Ramos (cell line): ENCODE measurements around the gene INTS14.

Experiments used
- in situ Hi-C: fragments of 300-500 bp; cut with MboI; formaldehyde crosslinking; loops from one replicate; pipeline ENCODE4 v1.14.3; 2022; ENCODE audit warnings: low sequenced_read_pairs; ENCODE audit not compliant: unreplicated experiment

The INTS14 gene

DNA sequence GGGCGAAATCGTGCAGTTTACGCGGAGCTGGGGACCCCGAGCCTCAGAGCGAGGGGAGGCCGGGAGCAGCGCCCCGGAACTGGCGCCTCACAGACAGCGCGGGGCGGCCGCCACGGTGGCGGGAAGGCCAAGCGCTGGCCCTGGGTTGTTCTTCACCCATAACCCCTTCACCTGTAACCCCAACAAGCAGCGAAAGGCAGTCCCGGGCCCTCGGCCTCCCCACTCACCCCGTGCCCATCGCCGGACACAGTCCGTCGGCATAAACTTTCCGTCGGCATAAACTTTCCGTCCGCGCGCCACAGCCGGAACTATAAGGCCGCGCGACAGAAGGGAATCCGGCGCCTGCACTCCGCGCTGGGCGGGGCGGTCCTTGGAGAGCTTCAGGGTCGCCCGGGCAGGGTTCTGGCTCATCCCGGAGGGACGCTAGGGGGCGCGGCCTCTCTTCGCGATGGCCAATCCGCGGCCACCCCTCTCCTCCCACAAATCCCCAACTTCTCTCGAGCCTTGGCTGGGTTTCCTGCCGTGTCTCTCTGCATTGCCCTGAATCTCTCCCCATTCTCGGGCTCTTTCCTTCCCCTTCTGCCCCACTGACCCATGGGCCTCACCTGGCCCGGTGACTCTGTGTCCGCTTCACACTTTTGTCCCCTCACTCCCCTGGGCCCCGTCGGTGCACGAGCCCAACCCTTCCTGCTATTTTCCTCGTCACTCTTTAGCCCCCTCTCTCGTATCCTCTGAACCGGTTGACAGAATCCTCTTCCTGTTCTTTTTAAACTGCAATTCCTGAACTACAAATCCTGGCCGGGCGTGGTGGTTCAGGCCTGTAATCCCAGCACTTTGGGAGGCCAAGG lies at the start of gene INTS14:
TSS of gene INTS14 (minus strand) at position 261 of the 848 bp plus-strand sequence. CDS start 3,751 bp downstream, outside the sequence.
- in situ Hi-C loops: no loop called here

DNA sequence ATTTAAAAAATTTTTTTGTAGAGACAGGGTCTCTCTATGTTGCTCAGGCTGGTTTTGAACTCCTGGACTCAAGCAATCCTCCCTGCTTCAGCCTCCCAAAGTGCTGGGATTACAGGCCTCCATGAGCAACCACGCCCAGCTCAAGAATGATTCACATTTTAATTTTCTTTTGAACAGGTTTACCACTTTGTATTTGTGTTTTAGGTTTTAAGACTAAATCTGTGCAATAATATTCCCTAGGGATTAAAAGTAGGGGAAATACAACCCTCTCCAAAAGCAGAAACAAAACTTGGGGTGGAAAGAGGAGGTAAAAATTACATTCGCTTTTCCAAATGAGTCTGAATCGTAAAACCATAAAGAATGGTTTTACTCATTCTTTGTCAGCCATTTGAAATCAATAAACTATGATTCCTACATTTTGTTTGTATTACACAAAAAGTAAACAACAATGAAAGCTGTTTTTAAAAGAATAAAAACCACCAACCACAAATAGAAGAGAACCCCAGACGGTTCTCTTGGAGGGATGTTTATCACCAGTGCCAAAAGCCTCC lies 48.6 kb upstream of the INTS14 start:
- in situ Hi-C loops: no loop called here

GRCh38 chr15:65655457-65655856 lies 44.5 kb upstream of the INTS14 start:
- in situ Hi-C loops: no loop called here

DNA sequence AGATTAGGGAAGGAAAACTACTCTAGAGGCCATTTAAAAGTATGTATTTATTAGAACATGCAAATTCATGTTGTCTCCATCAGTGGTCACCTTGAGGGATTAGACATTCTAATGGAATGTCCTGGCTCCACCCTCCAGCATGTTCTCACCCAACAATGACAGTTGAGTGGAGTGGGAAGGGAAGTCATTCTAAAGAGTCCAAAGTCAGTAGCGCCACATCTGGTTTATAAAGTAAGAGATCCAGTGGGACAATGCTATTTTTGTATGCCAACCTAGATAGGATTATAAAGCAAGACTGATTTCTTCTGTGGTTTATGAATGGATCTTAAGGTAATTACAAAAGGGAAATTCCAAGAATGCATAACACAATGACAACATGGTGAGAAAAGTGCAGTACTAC lies 44.1 kb upstream of the INTS14 start:
- in situ Hi-C loops: no loop called here

GRCh38 chr15:65653801-65654521 lies 43.0 kb upstream of the INTS14 start:
- in situ Hi-C loops: no loop called here

DNA sequence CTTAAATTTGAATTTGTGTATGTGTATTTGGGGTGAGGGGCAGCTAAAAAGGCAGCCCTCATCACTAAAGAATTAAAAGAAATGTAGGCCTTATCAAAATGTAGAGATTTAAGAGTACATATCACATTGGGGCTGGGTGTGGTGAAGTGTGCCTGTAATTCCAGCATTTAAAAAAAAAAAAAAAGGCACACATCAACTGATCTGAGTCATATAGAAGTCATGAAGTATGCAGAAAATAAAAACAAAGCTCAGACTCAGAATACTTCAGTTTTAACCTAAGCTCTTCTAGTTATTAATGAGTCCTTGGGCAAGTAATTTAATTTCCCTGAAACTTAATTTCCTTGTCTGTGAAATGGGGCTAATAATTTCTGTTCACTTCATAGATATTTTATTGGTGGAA lies 42.4 kb upstream of the INTS14 start:
- in situ Hi-C loops: no loop called here

DNA sequence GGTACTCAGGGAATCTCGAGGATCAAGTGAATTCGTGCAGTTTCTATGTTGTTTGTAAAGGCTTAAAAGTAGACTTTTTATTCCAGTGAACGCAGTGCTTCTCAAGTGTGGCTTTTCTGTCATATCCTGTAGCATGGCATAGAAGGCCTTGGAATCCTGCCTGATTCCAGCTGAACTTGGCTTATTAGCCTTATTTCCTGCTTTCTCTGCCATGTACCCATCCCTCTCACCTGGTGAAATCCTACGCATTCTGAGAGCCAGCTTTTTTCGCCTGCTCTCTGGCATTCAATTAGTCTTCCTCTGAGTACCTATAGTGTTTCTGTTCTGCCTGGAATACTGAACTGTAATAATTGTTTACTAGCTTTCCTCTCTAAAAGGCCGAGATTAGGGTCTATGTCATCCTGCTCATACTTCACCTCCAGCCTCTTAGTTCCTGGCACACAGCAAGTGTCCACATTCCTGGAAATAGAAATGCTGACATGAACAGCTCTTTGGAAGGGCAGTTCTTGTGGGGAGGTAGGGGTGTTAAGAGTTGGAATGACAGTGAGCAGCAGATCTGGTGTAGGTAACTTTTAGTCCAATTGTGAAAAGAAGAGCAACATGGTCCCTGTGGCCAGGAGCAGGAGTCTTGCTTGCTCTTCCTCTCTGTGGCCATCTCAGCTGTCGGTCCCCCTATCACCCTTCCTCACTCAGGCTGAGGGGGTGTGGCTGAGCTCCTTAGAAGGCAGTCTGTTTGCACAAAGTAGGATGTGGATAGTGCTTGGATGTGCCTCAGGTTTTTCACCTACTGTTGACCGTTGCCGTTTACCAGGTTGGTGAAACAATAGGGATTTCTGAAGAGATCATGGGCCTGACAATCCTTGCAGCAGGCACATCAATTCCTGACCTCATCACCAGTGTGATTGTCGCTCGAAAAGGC lies 41.2 kb upstream of the INTS14 start:
- in situ Hi-C loops: no loop called here

GRCh38 chr15:65651042-65651322 lies 40.1 kb upstream of the INTS14 start:
- in situ Hi-C loops: no loop called here

GRCh38 chr15:65650312-65651041 lies 39.5 kb upstream of the INTS14 start:
- in situ Hi-C loops: no loop called here

DNA sequence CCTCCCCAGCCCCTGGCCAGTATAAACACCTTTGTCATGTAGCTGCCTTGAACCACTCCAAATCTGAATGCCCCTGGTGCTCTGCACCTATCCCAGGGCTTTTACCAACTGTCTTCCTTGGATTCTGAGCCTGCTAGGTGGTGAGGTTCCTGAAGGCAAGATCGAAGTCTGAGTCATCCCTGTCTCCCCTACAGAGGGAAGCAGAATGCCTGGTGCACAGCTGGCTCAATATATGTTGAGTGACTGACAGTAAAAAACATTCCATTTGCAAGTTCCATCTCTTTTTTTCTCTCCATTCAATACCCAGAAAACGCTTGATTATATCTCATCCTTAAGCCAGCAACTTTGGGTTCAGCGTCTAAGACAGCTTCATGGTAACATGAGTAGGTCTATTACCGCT lies 35.6 kb upstream of the INTS14 start:
- in situ Hi-C loops: loop anchor here (25.0 kb wide), 1 partner anchor 641 kb away; the partner anchor contains the start of gene DIS3L

DNA sequence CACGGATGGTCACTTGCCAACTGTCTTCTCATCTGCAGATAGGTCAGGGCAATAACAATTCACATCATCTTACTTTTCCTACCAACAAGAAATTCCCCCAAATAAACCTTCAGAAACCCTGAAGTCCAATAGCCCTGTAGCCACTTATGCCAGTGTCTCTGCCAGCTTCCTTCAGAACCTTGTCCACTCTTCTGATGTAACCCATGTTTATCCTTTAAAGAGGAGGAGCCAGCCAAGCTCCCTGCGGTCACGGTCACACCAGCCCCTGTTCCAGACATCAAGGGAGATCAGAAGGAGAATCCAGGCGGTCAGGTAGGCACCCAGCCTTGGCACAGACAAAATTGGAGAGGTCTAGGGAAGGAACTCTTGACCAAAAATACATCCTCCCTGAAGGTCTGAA lies 34.5 kb upstream of the INTS14 start:
- in situ Hi-C loops: loop anchor here (25.0 kb wide), 1 partner anchor 642 kb away; the partner anchor contains the start of gene DIS3L

DNA sequence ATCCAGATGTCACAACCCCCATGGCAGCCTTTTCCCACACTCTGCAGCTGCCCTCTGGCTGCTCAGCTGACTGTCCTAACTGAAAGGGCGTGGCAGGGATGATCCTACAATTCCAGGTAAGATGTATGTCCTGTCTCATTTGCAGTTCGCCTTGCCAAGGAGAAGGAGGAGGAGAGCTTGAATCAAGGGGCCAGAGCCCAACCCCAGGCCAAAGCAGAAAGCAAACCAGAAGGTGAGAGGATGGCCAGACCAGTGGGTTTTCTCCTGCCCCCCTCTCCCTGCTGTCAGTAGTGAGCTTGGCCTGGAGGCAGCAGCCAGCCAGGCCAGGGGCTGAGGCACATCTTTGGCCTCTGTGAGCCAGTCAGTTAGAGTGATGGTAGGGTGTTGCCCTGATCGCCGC lies 33.4 kb upstream of the INTS14 start:
- in situ Hi-C loops: loop anchor here (5.0 to 25.0 kb wide), 2 partner anchors 208 to 643 kb away; partner anchors contain the start of gene DIS3L

DNA sequence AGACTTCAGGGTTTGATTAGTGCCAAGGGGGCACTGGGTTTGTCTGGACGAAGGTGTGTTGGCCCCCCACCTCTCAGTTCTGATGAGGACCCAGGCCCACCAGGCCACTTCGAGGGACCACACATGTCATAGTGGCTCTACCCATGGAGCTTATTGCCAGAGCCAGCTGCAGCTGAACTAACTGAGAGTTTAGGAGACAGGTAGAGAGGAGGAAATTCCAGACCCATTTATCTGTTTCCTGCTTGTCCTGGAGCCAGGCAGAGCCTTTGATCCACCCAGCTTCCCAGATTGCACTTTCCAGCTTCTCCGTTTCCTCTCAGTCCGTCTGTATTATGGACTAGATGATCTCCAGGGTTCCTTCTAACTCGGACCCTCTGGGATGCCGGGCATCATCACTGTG lies 31.7 kb upstream of the INTS14 start:
- in situ Hi-C loops: loop anchor here (5.0 to 25.0 kb wide), 2 partner anchors 210 to 645 kb away; partner anchors contain the start of gene DIS3L

DNA sequence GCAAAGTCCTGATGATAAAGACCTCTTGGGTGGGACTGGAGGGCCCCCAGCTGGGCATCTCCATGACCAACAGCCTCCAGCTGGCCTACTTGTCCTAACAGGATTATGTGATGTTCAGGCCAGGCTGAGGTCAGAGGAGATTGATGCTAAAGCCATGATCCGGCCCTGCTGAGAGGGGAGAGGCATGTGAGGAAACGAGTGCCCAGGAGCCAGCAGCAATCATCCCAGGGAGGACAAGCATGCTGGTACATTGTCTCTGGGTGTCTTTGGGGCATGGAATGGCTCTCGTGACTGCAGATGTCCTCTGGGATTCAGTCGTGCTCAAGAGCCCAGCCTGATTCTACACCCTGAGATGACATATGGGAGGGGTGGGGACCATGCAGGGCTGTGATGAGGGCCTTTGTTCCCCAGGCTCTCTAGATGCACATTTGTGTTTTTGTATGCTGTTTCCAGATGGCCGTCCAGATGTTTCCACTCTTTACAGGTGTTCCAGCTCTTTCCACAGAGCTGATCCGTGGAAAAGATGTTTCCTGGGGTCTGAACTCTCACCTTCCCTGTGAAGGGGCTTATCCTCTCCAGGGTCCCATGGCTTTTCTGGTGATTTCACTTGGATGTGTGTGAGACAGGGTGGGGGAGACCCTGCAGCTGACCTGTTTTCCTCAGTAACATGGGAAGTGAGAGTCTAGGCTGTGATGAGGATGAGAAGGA lies 31.0 kb upstream of the INTS14 start:
- in situ Hi-C loops: loop anchor here (5.0 to 25.0 kb wide), 2 partner anchors 210 to 645 kb away; partner anchors contain the start of gene DIS3L

DNA sequence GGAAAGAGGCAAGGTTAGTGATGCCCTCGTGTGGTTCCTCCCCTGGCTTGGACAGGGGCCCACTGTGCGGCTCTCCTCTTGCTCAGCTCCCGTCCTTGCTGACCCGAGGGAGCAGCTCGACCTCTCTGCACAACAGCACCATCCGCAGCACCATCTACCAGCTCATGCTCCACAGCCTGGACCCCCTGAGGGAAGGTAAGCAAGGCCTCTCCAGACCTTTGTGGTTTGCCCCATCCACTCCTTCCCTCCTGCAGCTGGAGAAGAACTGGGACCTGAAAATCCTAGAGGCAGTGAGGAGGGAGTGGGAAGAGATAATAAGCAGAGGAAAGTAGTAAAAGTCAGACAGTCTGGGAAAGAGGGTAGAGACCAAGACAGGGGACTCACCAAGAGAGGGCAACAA lies 28.6 kb upstream of the INTS14 start:
- in situ Hi-C loops: loop anchor here (25.0 kb wide), 1 partner anchor 648 kb away; the partner anchor contains the start of gene DIS3L

GRCh38 chr15:65638681-65639089 lies 27.8 kb upstream of the INTS14 start:
- in situ Hi-C loops: loop anchor here (25.0 kb wide), 1 partner anchor 649 kb away; the partner anchor contains the start of gene DIS3L

- in situ Hi-C loops: loop anchor here (25.0 kb wide), 1 partner anchor 649 kb away; the partner anchor contains the start of gene DIS3L
These were observed 27.2 kb upstream of the INTS14 start for GRCh38 chr15:65638109-65638508.

DNA sequence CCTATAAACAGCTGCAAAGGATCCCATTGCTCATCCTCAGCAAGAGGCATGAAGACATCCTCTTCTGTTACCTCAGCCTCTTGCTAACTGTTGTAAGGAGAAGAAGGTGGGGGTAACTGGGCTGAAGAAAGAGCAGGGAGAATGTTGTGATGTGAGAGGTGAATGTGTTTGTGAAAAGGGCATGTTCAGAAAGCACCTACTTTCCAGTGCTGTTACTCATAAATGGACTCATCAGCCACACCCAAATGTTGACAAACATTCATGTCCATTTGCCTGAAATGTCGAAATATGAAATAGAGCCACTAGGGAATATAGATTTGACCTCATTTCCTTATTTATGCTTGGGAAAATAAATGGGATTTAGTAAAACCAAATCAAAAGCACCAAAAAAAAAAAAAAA lies 23.4 kb upstream of the INTS14 start:
- in situ Hi-C loops: loop anchor here (25.0 kb wide), 1 partner anchor 653 kb away; the partner anchor contains the start of gene DIS3L
